Activated CD4-positive, alpha-beta T cell treated with anti-CD3 and anti-CD28 coated beads for 4 hours (primary cell): ENCODE data around the gene KCNK17.

Experiments used
- DNase-seq, 2 donors: peaks; one replicate each; pipeline ENCODE4 v3.0.0-alpha.2; 2020

The KCNK17 gene

DNA sequence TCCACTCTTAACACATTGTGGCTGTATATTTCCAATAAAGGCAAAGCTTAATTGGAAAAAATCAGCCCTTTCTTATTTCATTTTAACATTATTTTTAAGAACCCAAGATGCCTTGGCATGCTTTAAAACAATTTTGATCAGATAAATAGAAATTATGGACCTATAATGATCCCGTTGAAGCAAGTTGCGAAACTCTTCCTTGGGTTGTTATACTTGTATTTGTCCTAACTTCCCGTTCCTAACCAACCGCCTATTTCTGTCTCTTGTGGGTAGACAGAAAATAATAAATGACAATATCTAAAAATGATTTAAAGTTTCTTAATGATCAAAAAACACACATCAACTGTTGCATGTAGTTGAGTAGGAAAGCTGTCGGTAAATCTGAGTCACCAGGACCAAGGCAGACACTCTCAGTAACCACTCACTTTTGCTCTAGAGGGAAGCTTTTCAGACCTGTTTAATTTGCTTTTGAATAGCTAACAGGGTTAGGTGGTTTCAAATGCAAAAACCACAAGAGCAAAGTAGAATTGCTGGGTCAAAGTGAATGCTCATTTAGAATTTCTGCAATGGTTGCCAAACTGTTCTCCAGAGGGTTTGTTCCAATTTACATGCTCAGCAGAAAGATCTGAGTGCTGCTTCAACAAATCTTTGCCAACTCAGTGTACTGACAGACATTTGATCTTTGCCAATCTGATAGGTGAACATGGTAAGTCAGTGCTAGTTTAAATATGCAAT lies 50.7 kb downstream of the KCNK17 start:
- no peak for DNase-seq

- DNase-seq: no peak
These were observed 52.5 kb downstream of the KCNK17 start for GRCh38 chr6:39261751-39262150.

GRCh38 chr6:39260953-39261352 lies 53.3 kb downstream of the KCNK17 start:
- no peak for DNase-seq

- DNase-seq: no peak
These were observed 53.8 kb downstream of the KCNK17 start for GRCh38 chr6:39260456-39260855.

DNA sequence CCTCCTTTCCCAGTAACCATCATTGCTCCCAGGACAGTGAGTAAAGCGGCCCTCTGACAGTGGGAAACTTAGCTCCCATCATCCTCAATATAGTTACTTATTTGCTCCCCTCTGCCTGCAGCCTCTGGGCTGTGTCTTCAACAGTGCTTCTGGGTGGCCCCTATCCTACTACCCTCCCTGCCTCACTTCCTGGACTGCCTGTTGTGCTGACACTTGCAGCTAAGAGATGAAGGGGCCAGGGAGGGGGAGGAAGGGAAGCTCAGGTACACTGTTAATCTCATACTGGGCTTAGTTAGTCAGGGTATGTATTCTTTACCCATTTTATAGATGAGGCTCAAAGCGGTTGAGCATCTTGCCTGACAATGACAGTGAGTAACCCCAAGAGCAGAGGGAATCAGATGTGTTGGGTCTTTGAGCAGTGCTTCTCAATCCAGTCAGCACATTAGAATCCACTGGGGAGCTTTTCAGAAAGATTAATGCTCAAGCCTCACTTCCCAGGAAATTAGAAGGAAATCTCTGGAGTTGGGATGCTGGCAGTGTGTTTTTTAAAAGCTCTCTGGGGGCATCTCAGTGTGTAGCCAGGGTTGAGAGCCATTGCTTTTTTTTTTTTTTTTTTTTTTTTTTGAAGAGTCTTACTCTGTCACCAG lies 57.8 kb downstream of the KCNK17 start:
- DNase-seq: no peak

GRCh38 chr6:39254999-39255535 lies 59.2 kb downstream of the KCNK17 start:
- DNase-seq: no peak

- DNase-seq: no peak
These were observed 62.8 kb downstream of the KCNK17 start for GRCh38 chr6:39251406-39251805.

GRCh38 chr6:39250507-39250906 lies 63.7 kb downstream of the KCNK17 start:
- DNase-seq: no peak

- DNase-seq: no peak
These were observed 64.9 kb downstream of the KCNK17 start for GRCh38 chr6:39249278-39249677.
